HAP-1 (cell line): ENCODE results near the gene PEPD.
"Not testable (repeated sequence)": the region's sequence is repeated elsewhere in the genome, so short reads cannot be mapped to it uniquely, and the experiment has no call there.

Experiments
- DNase-seq, 2 experiments: peaks; one replicate each; pipeline ENCODE4 v3.0.0-alpha.2; 2016 to 2020; ENCODE audit warnings: low spot score in 2 of 2
- H3K27me3 ChIP-seq: fragments of 250-450 bp; sonication (Bioruptor Pico); 2 replicates; pipeline ENCODE4 v1.5.1; 2020; ENCODE audit warnings: low read depth, mild to moderate bottlenecking, moderate library complexity
- H3K36me3 ChIP-seq: fragments of 250-450 bp; sonication (Bioruptor Pico); replicated peaks from 2 replicates; pipeline ENCODE4 v1.5.1; 2020; ENCODE audit warnings: mild to moderate bottlenecking
- H3K4me1 ChIP-seq: fragments of 250-450 bp; sonication (Bioruptor Pico); 2 replicates; pipeline ENCODE4 v1.5.1; 2020; ENCODE audit warnings: mild to moderate bottlenecking
- H3K4me3 ChIP-seq: fragments of 250-450 bp; sonication (Bioruptor Pico); 2 replicates; pipeline ENCODE4 v1.5.1; 2020; ENCODE audit warnings: mild to moderate bottlenecking, moderate library complexity
- H3K9me3 ChIP-seq: fragments of 250-450 bp; sonication (Bioruptor Pico); 2 replicates; pipeline ENCODE4 v1.5.1; 2020; ENCODE audit warnings: mild to moderate bottlenecking, moderate library complexity
- in situ Hi-C: fragments of 300-500 bp; cut with MboI; formaldehyde crosslinking; loops from 3 replicates; pipeline ENCODE4 v1.14.3; 2020; ENCODE audit warnings: low sequenced_read_pairs, inconsistent platforms, mixed read lengths

The PEPD gene

DNA sequence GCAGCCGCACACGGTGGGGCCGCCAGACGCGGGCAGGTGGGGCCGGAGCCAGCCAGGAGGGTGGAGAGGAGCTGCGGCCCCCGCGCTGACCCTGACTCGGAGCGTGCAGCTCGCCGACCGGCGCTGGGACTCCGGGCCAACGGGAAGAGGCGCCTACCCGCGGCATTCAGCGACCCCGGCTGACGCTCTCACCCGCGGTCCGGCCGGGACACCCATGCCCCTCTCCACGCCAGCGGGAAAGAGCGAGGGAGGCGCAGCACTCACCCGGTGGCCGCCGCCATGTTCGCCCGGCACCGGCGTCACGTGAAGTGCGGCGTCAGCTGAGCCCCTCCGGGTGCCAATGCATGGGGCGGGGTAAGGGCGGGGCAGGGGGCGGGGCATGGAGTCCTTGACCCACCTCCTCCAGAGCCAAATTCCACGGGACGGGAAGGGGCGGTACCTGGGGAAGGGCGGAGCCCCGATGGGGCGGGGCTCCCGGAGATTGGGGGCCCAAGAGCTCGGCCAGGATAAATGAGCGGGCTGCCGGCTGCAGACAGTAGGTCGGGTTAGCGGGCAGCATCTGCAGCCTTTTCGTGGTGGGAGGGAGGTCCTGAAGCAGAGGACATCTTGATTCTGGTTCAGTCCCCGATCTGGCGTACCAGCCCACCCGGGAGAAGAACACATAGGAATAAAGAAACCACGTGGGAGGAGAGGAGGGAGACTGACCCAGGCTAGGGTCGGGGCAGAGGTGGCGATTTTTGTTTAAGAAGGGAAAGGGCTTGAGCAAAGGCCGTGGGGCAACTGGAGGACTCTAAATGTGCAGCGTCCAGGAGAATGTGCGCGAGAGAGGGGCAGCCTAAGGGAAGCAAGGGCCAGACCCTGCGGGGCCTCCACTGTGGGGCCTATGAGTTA lies at the start of gene PEPD:
PEPD (minus strand) TSS at position 312 of the 891 bp plus-strand sequence; CDS start at position 281, 31 bp downstream.
- Histone ChIP-seq H3K9me3 (no peaks in the 10 kb centered on the region), H3K36me3 (no peaks in the 10 kb centered on the region), H3K4me1 (peaks cover 5% of the 10 kb centered on the region), H3K27me3 (no peaks in the 10 kb centered on the region; the same call in 1 of the 2 replicates), H3K4me3 (peak within 1 kb of the TSS; percentile 89)
- DNase-seq: peak; percentile 83 to 94
- in situ Hi-C loops: no loop called here

DNA sequence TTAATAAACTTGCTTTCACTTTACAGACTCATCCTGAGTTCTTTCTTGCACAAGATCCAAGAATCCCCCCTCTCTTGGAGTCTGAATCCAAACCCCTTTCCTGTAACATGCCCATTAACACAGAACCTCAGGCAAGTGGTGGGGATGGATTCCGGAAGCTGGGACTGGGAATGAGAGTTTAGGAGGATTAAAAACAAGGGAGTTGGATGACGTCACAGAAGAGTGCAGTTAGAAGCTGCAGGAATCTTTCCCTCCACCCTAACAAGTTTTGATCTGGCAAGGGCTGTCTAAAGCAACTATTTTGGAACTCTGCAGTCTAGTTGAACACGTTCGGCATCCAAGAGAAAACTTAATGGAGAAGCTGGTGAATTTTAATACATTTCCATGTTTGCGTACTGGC lies 48.2 kb upstream of the PEPD start:
- in situ Hi-C loops: no loop called here
- no peak for DNase-seq
- Histone ChIP-seq H3K4me3 (no peak overlapping the region), H3K36me3 (no peaks in the 10 kb centered on the region), H3K4me1 (peaks cover 10% of the 10 kb centered on the region), H3K9me3 (peaks cover 7% of the 10 kb centered on the region; the same call in 1 of the 2 replicates), H3K27me3 (no peaks in the 10 kb centered on the region)

DNA sequence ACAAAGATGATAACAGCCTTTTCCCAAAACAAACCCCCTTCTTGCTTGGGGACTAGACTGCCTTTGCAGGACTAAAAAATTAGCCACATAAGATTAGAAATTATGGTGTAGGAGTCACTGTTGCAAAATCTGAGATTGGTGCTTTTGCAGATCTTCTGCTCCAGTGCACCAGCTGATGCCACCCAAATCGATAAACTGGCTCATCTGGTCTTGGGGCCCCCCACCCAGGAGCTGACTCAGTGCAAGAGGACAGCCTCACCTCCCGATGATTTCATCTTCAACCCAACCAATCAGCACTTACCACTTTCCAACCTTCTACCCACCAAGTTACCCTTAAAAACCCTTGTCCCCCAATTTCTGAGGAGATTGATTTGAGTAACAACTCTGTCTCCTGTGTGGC lies 47.1 kb upstream of the PEPD start:
- Histone ChIP-seq H3K9me3 (no peaks in the 10 kb centered on the region), H3K4me3 (no peak overlapping the region), H3K36me3 (no peaks in the 10 kb centered on the region), H3K27me3 (no peaks in the 10 kb centered on the region), H3K4me1 (peaks cover 10% of the 10 kb centered on the region)
- DNase-seq: no peak
- in situ Hi-C loops: no loop called here

DNA sequence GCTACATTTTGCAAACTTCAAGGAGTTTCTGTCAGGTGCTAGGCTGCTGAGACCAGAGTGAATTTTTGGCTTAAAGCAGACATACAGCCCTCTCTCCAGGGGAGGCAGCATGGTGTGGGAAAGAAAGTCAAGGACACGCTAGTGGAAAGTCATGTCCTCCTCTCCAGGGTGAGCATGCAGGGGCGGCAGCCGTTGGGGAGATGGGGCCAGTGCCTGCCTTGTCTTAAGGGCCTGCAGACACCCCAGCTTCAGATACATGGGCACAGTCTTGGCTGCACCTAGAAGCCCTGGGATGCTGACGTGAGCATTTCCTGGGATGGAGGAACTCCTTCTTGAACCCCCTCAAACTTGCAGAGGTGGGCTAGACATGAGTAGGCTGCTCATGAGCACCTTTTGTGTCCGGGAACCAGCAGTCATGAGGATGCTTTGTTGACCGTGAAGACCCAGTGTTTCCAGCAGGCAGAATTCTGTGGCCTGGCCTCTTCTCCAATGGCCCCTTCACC lies 43.3 kb upstream of the PEPD start:
- H3K36me3 ChIP-seq: no peaks in the 10 kb centered on the region
- peaks cover 12% of the 10 kb centered on the region for H3K4me1 ChIP-seq
- in situ Hi-C loops: no loop called here

DNA sequence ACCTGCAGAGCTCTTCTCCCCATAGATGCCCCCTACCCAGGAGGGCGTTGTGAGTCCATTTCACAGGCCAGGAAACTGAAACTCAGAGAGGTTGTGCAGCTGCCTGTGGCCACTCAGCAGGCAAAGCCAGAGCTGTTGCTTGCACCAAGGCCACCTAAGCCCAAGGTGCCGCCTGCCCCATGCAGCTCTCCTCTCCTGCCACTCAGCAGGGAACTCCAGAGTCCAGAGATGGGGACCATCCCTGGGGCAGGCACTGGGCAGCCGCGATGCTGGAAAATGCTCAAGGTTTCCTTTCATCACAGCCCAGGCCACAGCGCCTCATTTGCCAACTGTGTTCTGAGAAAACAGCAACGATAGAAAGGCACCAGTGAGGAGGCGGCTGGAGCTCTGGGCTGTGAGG lies 41.0 kb upstream of the PEPD start:
- no peaks in the 10 kb centered on the region for H3K36me3 ChIP-seq
- H3K27me3 ChIP-seq: no peaks in the 10 kb centered on the region
- no peaks in the 10 kb centered on the region for H3K9me3 ChIP-seq
- DNase-seq: no peak
- H3K4me1 ChIP-seq: peaks cover 12% of the 10 kb centered on the region
- in situ Hi-C loops: no loop called here
- H3K4me3 ChIP-seq: no peak overlapping the region

More for the DNA sequence above, 43.3 kb upstream of the PEPD start:
- Histone ChIP-seq H3K4me3 (no peak overlapping the region), H3K27me3 (no peaks in the 10 kb centered on the region), H3K9me3 (no peaks in the 10 kb centered on the region)
- no peak for DNase-seq

DNA sequence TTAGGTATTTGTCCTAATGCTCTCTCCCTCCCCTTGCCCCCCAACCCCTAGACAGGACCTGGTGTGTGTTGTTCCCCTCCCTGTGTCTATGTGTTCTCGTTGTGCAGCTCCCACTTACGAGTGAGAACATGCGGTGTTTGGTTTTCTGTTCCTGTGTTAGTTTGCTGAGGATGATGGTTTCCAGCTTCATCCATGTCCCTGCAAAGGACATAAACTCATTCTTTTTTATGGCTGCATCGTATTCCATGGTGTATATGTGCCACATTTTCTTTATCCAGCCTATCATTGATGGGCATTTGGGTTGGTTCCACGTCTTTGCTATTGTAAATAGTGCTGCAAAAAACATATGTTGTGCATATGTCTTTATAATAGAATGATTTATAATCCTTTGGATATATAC lies 40.1 kb upstream of the PEPD start:
- in situ Hi-C loops, DNase-seq, H3K4me3 ChIP-seq, H3K27me3 ChIP-seq, H3K4me1 ChIP-seq, H3K9me3 ChIP-seq, H3K36me3 ChIP-seq: not testable (repeated sequence)

DNA sequence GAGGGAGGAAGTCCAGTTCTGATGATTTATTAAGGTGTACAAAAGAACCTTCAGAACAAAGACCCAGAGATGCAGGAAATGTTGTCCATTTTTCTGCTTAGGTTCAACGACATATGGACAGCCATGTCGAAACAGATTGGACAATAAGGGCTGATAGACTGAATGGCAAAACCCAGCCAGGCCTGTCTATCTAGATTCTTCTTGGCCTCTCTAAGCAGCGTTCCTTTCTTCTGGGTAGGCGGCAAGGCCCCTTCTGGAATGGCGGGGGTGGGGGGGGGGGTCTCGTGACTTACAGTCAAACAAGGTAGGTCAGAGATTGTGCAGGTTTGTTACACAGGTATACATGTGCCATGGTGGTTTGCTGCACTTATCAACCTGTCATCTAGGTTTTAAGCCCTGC lies 39.7 kb upstream of the PEPD start:
- DNase-seq: no peak
- no peaks in the 10 kb centered on the region for H3K36me3 ChIP-seq
- H3K27me3 ChIP-seq: no peaks in the 10 kb centered on the region
- no peaks in the 10 kb centered on the region for H3K9me3 ChIP-seq
- in situ Hi-C loops: no loop called here
- H3K4me3 ChIP-seq: no peak overlapping the region
- H3K4me1 ChIP-seq: peaks cover 2% of the 10 kb centered on the region; the same call in 1 of the 2 replicates

DNA sequence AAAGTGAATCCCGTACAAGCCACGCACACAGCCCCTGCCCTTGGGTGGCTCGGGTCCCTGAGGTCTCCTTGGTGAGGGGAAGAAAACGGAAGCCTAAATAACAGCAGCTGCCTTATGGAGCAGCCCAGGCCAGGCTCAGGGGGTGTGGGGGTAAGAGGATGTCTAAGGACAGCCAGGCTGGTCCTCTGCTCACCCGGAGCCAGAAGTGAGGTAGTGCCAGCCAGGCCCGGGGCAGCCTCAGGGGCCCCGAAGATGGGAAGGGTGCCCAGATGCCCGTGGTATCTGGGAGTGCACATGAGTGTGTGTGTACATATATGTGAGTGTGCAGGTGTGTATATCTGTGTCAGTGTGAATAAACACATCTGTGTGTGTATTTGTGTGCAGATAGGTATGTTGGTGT lies 38.4 kb upstream of the PEPD start:
- H3K4me1 ChIP-seq: peaks cover 2% of the 10 kb centered on the region; the same call in 1 of the 2 replicates
- H3K36me3 ChIP-seq: no peaks in the 10 kb centered on the region
- no peak overlapping the region for H3K4me3 ChIP-seq
- no peaks in the 10 kb centered on the region for H3K9me3 ChIP-seq
- H3K27me3 ChIP-seq: no peaks in the 10 kb centered on the region
- DNase-seq: no peak
- in situ Hi-C loops: no loop called here

DNA sequence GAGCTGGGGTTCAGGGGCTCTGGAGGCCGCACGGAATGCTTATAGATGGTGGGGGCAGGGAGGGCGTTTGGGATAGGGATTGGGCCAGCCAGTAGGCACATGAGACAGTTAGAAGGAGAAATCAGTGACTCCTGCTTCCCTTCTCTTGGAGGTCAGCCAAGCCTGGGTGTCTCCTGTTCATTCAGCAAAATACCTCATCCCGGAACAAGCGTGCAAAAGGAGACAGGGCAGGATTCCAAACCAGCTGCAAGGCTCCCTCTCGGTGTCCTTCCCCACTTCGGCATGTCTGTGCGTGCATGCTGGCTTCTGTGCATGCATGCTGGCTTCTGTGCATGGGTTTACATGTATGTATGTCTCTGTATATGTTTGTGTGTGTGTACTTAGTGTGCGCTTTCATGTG lies 37.3 kb upstream of the PEPD start:
- no peak for DNase-seq

DNA sequence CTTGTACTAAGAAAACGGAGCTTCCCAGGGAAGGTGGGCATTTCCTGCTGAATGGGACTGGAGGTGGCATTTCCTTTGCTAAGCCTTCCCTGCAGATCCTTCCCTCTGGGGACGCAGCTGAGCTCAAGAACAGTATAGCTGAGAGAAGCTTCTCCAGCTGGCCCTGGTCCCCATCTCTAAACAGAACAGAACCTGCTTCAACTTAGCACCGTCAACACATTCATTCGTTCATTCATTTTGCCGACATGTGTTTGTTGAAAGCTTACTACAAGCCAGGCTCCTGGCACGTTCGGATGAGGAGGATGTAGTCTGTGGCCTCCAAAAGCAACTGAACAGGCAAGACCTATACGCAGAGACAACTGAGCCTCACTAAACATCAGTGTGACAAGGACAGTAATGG lies 36.6 kb upstream of the PEPD start:
- in situ Hi-C loops: no loop called here
- no peaks in the 10 kb centered on the region for H3K36me3 ChIP-seq
- H3K27me3 ChIP-seq: no peaks in the 10 kb centered on the region
- H3K9me3 ChIP-seq: no peaks in the 10 kb centered on the region
- peaks cover 2% of the 10 kb centered on the region; the same call in 1 of the 2 replicates for H3K4me1 ChIP-seq
- no peak for DNase-seq
- H3K4me3 ChIP-seq: no peak overlapping the region

More for the DNA sequence above, 37.3 kb upstream of the PEPD start:
- Histone ChIP-seq H3K27me3 (no peaks in the 10 kb centered on the region), H3K9me3 (no peaks in the 10 kb centered on the region), H3K36me3 (no peaks in the 10 kb centered on the region), H3K4me1 (peaks cover 2% of the 10 kb centered on the region; the same call in 1 of the 2 replicates), H3K4me3 (no peak overlapping the region)
- in situ Hi-C loops: no loop called here

DNA sequence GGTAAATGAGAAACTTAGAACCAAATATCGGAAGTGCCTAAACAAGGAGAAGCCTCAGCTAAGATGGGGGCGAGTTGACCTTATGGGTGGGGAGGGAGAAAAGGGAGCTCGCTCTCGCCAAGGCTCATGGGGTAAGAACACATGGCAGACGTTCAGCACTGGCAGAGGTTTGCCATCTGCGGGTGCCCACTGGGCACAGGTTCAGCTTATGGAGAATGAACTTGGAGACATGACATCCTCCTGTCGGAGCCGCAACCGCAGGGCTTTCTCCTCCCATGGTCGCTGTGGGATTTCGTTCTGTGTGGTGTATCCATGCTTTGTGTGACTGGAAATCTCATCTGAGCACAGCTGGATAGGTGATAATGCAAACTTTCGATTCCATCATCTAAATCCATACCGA lies 36.1 kb upstream of the PEPD start:
- Histone ChIP-seq H3K27me3 (no peaks in the 10 kb centered on the region), H3K36me3 (no peaks in the 10 kb centered on the region), H3K4me3 (no peak overlapping the region), H3K9me3 (no peaks in the 10 kb centered on the region), H3K4me1 (peaks cover 2% of the 10 kb centered on the region; the same call in 1 of the 2 replicates)
- in situ Hi-C loops: no loop called here
- DNase-seq: no peak

DNA sequence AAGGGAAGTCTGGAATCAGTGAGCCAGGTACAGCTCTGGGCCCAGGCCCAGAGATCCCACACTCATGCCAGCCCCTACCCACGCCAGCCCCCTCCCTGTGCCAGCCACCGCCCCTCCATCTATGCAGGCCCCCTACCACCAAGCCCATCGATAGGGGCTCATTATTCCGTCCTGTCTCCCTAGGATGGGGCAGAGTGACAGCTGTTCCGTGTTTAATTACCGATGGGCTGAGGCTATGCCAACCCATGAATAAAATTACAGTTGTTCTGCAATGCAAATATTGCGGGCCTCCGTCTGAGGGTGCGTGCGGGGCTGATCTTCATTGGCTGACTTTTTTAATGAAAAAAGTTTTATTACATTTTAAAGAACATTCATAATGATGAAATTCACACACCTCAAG lies 35.6 kb upstream of the PEPD start:
- in situ Hi-C loops: no loop called here
- DNase-seq: no peak
- H3K27me3 ChIP-seq: no peaks in the 10 kb centered on the region

DNA sequence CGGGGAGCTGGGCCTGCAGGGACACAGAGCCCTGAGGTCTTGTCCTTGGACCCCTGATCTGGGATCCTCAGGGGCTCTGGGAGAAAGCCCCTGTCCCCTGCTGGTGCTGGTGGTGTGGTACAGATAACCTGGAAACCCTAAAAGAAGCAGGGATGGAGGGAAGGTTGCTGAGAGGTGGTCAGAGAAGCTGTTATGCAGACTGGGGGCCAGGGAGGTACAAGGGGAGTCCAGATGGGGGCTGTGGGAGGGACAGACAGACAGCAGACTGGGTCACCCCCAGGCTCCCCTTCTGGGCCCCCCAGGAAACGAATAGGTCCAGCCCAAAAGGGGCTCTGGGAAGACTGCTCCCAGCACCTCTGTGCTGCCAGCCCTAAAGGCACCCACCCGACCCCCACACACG lies 34.7 kb upstream of the PEPD start:
- no peaks in the 10 kb centered on the region for H3K4me1 ChIP-seq
- in situ Hi-C loops: no loop called here
- H3K36me3 ChIP-seq: no peaks in the 10 kb centered on the region
- H3K27me3 ChIP-seq: no peaks in the 10 kb centered on the region
- no peak overlapping the region for H3K4me3 ChIP-seq
- no peaks in the 10 kb centered on the region for H3K9me3 ChIP-seq
- no peak for DNase-seq

More for the DNA sequence above, 35.6 kb upstream of the PEPD start:
- Histone ChIP-seq H3K4me1 (peaks cover 2% of the 10 kb centered on the region; the same call in 1 of the 2 replicates), H3K9me3 (no peaks in the 10 kb centered on the region), H3K36me3 (no peaks in the 10 kb centered on the region), H3K4me3 (no peak overlapping the region)

DNA sequence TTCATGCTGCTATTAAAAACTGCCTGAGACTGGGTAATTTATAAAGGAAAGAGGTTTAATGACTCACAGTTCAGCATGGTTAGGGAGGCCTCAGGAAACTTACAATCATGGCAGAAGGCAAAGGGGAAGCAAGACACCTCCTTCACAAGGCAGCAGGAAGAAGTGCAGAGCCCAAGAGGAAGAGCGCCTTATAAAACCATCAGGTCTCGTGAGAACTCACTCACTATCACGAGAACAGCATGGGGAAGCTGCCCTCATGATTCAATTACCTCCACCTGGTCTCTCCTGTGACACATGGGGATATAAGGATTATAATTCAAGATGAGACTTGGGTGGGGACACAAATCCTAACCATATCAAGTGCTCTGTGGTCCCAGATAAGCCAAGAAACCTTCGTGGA lies 34.1 kb upstream of the PEPD start:
- H3K9me3 ChIP-seq, in situ Hi-C loops, H3K36me3 ChIP-seq, DNase-seq, H3K4me1 ChIP-seq, H3K27me3 ChIP-seq, H3K4me3 ChIP-seq: not testable (repeated sequence)
